GM19395 (cell line): ENCODE data around the gene CIART.

Experiments used
- ATAC-seq: cut with Tn5 transposase; IDR thresholded peaks from one replicate; pipeline ENCODE4 v1.9.1; 2021; ENCODE audit warnings: mild to moderate bottlenecking, moderate library complexity; ENCODE audit not compliant: unreplicated experiment

Gene CIART

GRCh38 chr1:150259758-150260669 lies 22.3 kb upstream of the CIART start:
- ATAC-seq = no peak

- no peak for ATAC-seq
Observed at GRCh38 chr1:150261367-150261766, 21.0 kb upstream of the CIART start.

GRCh38 chr1:150262388-150263320 lies 19.7 kb upstream of the CIART start:
- no peak for ATAC-seq

- no peak for ATAC-seq
Observed at GRCh38 chr1:150263549-150263948, 18.8 kb upstream of the CIART start.

GRCh38 chr1:150267896-150268295 lies 14.5 kb upstream of the CIART start:
- ATAC-seq = no peak

GRCh38 chr1:150268340-150268704 lies 14.0 kb upstream of the CIART start:
- ATAC-seq = no peak

GRCh38 chr1:150268705-150269403 lies 13.5 kb upstream of the CIART start, which contains the start of gene APH1A:
TSS of gene APH1A (minus strand) at chr1:150269016. CDS start at chr1:150268810, 206 bp downstream.
- ATAC-seq = peak; percentile 90

- no peak for ATAC-seq
Observed at GRCh38 chr1:150269451-150269850, 12.9 kb upstream of the CIART start.

GRCh38 chr1:150271291-150271959 lies 10.9 kb upstream of the CIART start:
- no peak for ATAC-seq

- ATAC-seq = no peak
Observed at GRCh38 chr1:150273311-150273710, 9.0 kb upstream of the CIART start.

GRCh38 chr1:150280138-150280707 lies 2.1 kb upstream of the CIART start:
- no peak for ATAC-seq

GRCh38 chr1:150281221-150281757 lies 1.1 kb upstream of the CIART start:
- no peak for ATAC-seq

GRCh38 chr1:150282558-150282958 lies 204 bp downstream of the CIART start:
- ATAC-seq = no peak

GRCh38 chr1:150283260-150283659 lies 906 bp downstream of the CIART start:
- no peak for ATAC-seq

- ATAC-seq = no peak
Observed at GRCh38 chr1:150288382-150288781, 6.0 kb downstream of the CIART start.

- no peak for ATAC-seq
Observed at GRCh38 chr1:150288822-150289221, 6.5 kb downstream of the CIART start.

GRCh38 chr1:150293433-150294253 lies 11.3 kb downstream of the CIART start, which contains the start of gene MRPS21:
TSS of gene MRPS21 (plus strand) at chr1:150293861. CDS start at chr1:150294367, 506 bp downstream.
- peak; percentile 97 for ATAC-seq

- ATAC-seq = no peak
Observed at GRCh38 chr1:150295476-150295875, 13.1 kb downstream of the CIART start.

- ATAC-seq = no peak
Observed at GRCh38 chr1:150299716-150300115, 17.4 kb downstream of the CIART start.
